Rectal smooth muscle tissue (tissue), 1 donor: Measurements from ENCODE around the gene DPP8.
A peak's percentile ranks its signal among the peaks of the same experiment; 100 is the strongest.

Experiments
- H3K27ac ChIP-seq: one replicate; pipeline ENCODE4 v1.7.0; 2013; ENCODE audit warnings: low read depth, low read length, inconsistent platforms
- H3K27me3 ChIP-seq: one replicate; pipeline ENCODE4 v1.7.0; 2013; ENCODE audit warnings: low read length; ENCODE audit not compliant: control insufficient read depth, insufficient read depth
- H3K36me3 ChIP-seq: one replicate; pipeline ENCODE4 v1.7.0; 2013; ENCODE audit warnings: low read length; ENCODE audit not compliant: control insufficient read depth, insufficient read depth
- H3K4me1 ChIP-seq: one replicate; pipeline ENCODE4 v1.7.0; 2013; ENCODE audit warnings: low read length; ENCODE audit not compliant: control insufficient read depth, insufficient read depth
- H3K4me3 ChIP-seq: one replicate; pipeline ENCODE4 v1.7.0; 2013; ENCODE audit warnings: low read length
- H3K9ac ChIP-seq: one replicate; pipeline ENCODE4 v1.7.0; 2013; ENCODE audit warnings: low read length

The DPP8 gene

GRCh38 chr15:65541231-65541820, 23.8 kb upstream of the DPP8 start:
- no peaks in the 10 kb centered on the region for H3K4me1 ChIP-seq
- H3K9ac ChIP-seq: no peak overlapping the region
- H3K27ac ChIP-seq: no peak overlapping the region
- no peaks in the 10 kb centered on the region for H3K36me3 ChIP-seq
- H3K4me3 ChIP-seq: no peak overlapping the region
- H3K27me3 ChIP-seq: no peaks in the 10 kb centered on the region

- no peak overlapping the region for H3K4me3 ChIP-seq
- no peaks in the 10 kb centered on the region for H3K4me1 ChIP-seq
These were observed 22.8 kb upstream of the DPP8 start for GRCh38 chr15:65540314-65540713.

GRCh38 chr15:65535192-65535591, 17.7 kb upstream of the DPP8 start:
- no peaks in the 10 kb centered on the region for H3K36me3 ChIP-seq
- H3K4me3 ChIP-seq: no peak overlapping the region
- no peak overlapping the region for H3K9ac ChIP-seq
- H3K27ac ChIP-seq: no peak overlapping the region
- H3K27me3 ChIP-seq: no peaks in the 10 kb centered on the region
- H3K4me1 ChIP-seq: no peaks in the 10 kb centered on the region

More at GRCh38 chr15:65540314-65540713, 22.8 kb upstream of the DPP8 start:
- no peak overlapping the region for H3K9ac ChIP-seq
- no peaks in the 10 kb centered on the region for H3K27me3 ChIP-seq
- H3K36me3 ChIP-seq: no peaks in the 10 kb centered on the region
- no peak overlapping the region for H3K27ac ChIP-seq

- Histone ChIP-seq H3K9ac (no peak overlapping the region), H3K36me3 (no peaks in the 10 kb centered on the region), H3K27ac (peak overlapping the region; percentile 37)
These were observed 15.7 kb upstream of the DPP8 start for GRCh38 chr15:65533057-65533756.

GRCh38 chr15:65532738-65533051, 15.2 kb upstream of the DPP8 start:
- Histone ChIP-seq H3K36me3 (no peaks in the 10 kb centered on the region), H3K9ac (no peak overlapping the region), H3K4me3 (no peak overlapping the region), H3K4me1 (no peaks in the 10 kb centered on the region), H3K27me3 (no peaks in the 10 kb centered on the region), H3K27ac (peak overlapping the region; percentile 37)

More at GRCh38 chr15:65533057-65533756, 15.7 kb upstream of the DPP8 start:
- Histone ChIP-seq H3K27me3 (no peaks in the 10 kb centered on the region), H3K4me1 (no peaks in the 10 kb centered on the region), H3K4me3 (no peak overlapping the region)

- no peaks in the 10 kb centered on the region for H3K36me3 ChIP-seq
- H3K4me3 ChIP-seq: peak within 1 kb of the TSS; percentile 94
- no peaks in the 10 kb centered on the region for H3K4me1 ChIP-seq
- H3K27me3 ChIP-seq: no peaks in the 10 kb centered on the region
- H3K9ac ChIP-seq: peak within 1 kb of the TSS; percentile 16
- H3K27ac ChIP-seq: peak within 1 kb of the TSS; percentile 73
These were observed 13.0 kb upstream of the DPP8 start, which contains the start of gene HACD3 for GRCh38 chr15:65530318-65531111. TSS of gene HACD3 (plus strand) at chr15:65530463. CDS start at chr15:65530632, 169 bp downstream.

- no peak overlapping the region for H3K9ac ChIP-seq
- H3K27ac ChIP-seq: peak overlapping the region; percentile 73
- H3K36me3 ChIP-seq: no peaks in the 10 kb centered on the region
- H3K4me1 ChIP-seq: no peaks in the 10 kb centered on the region
- peak overlapping the region; percentile 94 for H3K4me3 ChIP-seq
- H3K27me3 ChIP-seq: no peaks in the 10 kb centered on the region
These were observed 12.4 kb upstream of the DPP8 start for GRCh38 chr15:65529762-65530317.

GRCh38 chr15:65528461-65529060, 11.1 kb upstream of the DPP8 start:
- Histone ChIP-seq H3K27me3 (no peaks in the 10 kb centered on the region), H3K4me3 (no peak overlapping the region), H3K9ac (no peak overlapping the region), H3K27ac (no peak overlapping the region), H3K36me3 (no peaks in the 10 kb centered on the region), H3K4me1 (no peaks in the 10 kb centered on the region)

- Histone ChIP-seq H3K4me3 (no peak overlapping the region), H3K4me1 (no peaks in the 10 kb centered on the region), H3K36me3 (no peaks in the 10 kb centered on the region), H3K27me3 (no peaks in the 10 kb centered on the region), H3K9ac (no peak overlapping the region), H3K27ac (no peak overlapping the region)
These were observed 8.1 kb upstream of the DPP8 start for GRCh38 chr15:65525622-65526021.

GRCh38 chr15:65524226-65524625, 6.7 kb upstream of the DPP8 start:
- Histone ChIP-seq H3K27ac (no peak overlapping the region), H3K4me1 (no peaks in the 10 kb centered on the region), H3K4me3 (no peak overlapping the region), H3K9ac (no peak overlapping the region), H3K36me3 (no peaks in the 10 kb centered on the region), H3K27me3 (no peaks in the 10 kb centered on the region)

GRCh38 chr15:65521350-65521749, 3.9 kb upstream of the DPP8 start:
- peaks cover 5% of the 10 kb centered on the region for H3K4me1 ChIP-seq
- H3K9ac ChIP-seq: no peak overlapping the region
- no peak overlapping the region for H3K27ac ChIP-seq
- H3K36me3 ChIP-seq: peaks cover 2% of the 10 kb centered on the region
- H3K4me3 ChIP-seq: no peak overlapping the region
- H3K27me3 ChIP-seq: no peaks in the 10 kb centered on the region

- no peak overlapping the region for H3K27ac ChIP-seq
- peaks cover 6% of the 10 kb centered on the region for H3K36me3 ChIP-seq
- peaks cover 10% of the 10 kb centered on the region for H3K4me1 ChIP-seq
- H3K27me3 ChIP-seq: no peaks in the 10 kb centered on the region
- H3K9ac ChIP-seq: no peak overlapping the region
- H3K4me3 ChIP-seq: no peak overlapping the region
These were observed 1.3 kb upstream of the DPP8 start for GRCh38 chr15:65518633-65519285.
